H1 (cell line): ENCODE results near the gene ERP44. TPM values are rescaled to one million over a fixed set of nuclear protein-coding genes. Genes with fewer than 3 reads are reported as not detected.

ENCODE experiments used
- CTCF ChIA-PET: fragments of 300-600 bp; sonication (Branson Sonifier 250); formaldehyde crosslinking; loops from one replicate; lab custom pipeline; 2021; ENCODE audit not compliant: partially characterized antibody; lab: Charles Lee
- POLR2A ChIA-PET: fragments of 300-600 bp; sonication (Branson Sonifier 250); formaldehyde crosslinking; loops from one replicate; lab custom pipeline; 2021; ENCODE audit warnings: inconsistent platforms; ENCODE audit not compliant: partially characterized antibody; lab: Charles Lee
- DNase-seq, 2 experiments: peaks; one replicate each; pipeline versions ENCODE4 v3.0.0 to v3.0.0-alpha.2; 2010 to 2022; ENCODE audit warnings: low spot score in 2 of 2, low read depth in 1 of 2, mixed read lengths in 1 of 2
- FAIRE-seq: peaks from 2 replicates; lab custom pipeline; 2011; peaks lifted over from hg19 to GRCh38; lab: Jason Lieb, UNC
- H2AFZ ChIP-seq: 2 replicates; pipeline ENCODE4 v1.8.1; 2012; ENCODE audit warnings: low read length, inconsistent platforms
- H2AK5ac ChIP-seq: 2 replicates; pipeline ENCODE4 v1.6.1; 2013; ENCODE audit warnings: low read depth, low read length
- H2BK120ac ChIP-seq: replicated peaks from 2 replicates; pipeline ENCODE3; 2013; ENCODE audit warnings: low read depth, low read length, inconsistent platforms
- H2BK12ac ChIP-seq: 2 replicates; pipeline ENCODE4 v1.6.1; 2013; ENCODE audit warnings: low read depth, low read length
- H2BK15ac ChIP-seq: 2 replicates; pipeline ENCODE4 v1.6.1; 2013; ENCODE audit warnings: low read length
- H2BK20ac ChIP-seq: 2 replicates; pipeline ENCODE4 v1.6.1; 2013; ENCODE audit warnings: low read length
- H2BK5ac ChIP-seq: 2 replicates; pipeline ENCODE4 v1.6.1; 2013; ENCODE audit warnings: low read depth, low read length
- H3K14ac ChIP-seq: 2 replicates; pipeline ENCODE4 v1.6.1; 2013; ENCODE audit warnings: inconsistent platforms; ENCODE audit not compliant: insufficient read length
- H3K18ac ChIP-seq: 2 replicates; pipeline ENCODE4 v1.6.1; 2013; ENCODE audit warnings: low read length; ENCODE audit errors: extremely low read depth
- H3K23ac ChIP-seq: 2 replicates; pipeline ENCODE4 v1.6.1; 2013; ENCODE audit warnings: inconsistent platforms; ENCODE audit not compliant: insufficient read length
- H3K23me2 ChIP-seq: 2 replicates; pipeline ENCODE4 v1.6.1; 2013; ENCODE audit warnings: low read depth, low read length
- H3K27ac ChIP-seq: 2 replicates; pipeline ENCODE4 v1.6.1; 2011; ENCODE audit warnings: low read depth, low read length, inconsistent platforms
- H3K27me3 ChIP-seq, 4 experiments: replicated peaks in 1 of 4; 1 replicate in 1 of 4; 2 replicates in 3 of 4; pipeline versions ENCODE4 v1.6.1 to v1.8.1; 2011 to 2013; ENCODE audit warnings: low read length in 3 of 4, mild to moderate bottlenecking in 3 of 4, inconsistent platforms in 2 of 4, mixed read lengths in 2 of 4, moderate library complexity in 1 of 4; ENCODE audit not compliant: control insufficient read depth in 3 of 4, insufficient read depth in 3 of 4; ENCODE audit errors: extremely low read depth in 1 of 4
- H3K36me3 ChIP-seq, 4 experiments: 2 replicates each; pipeline versions ENCODE4 v1.6.1 to v1.8.1; 2011 to 2013; ENCODE audit warnings: mild to moderate bottlenecking in 4 of 4, low read length in 3 of 4, moderate library complexity in 2 of 4, control low read depth in 1 of 4, inconsistent platforms in 1 of 4; ENCODE audit not compliant: insufficient read depth in 4 of 4, control insufficient read depth in 2 of 4
- H3K4ac ChIP-seq: replicated peaks from 2 replicates; pipeline ENCODE3; 2013; ENCODE audit warnings: low read length, low read depth, mixed read lengths, inconsistent platforms; ENCODE audit not compliant: insufficient read length
- H3K4me1 ChIP-seq, 4 experiments: replicated peaks in 1 of 4; 1 replicate in 1 of 4; 2 replicates in 3 of 4; pipeline versions ENCODE4 v1.6.1 to v1.8.1; 2011 to 2013; ENCODE audit warnings: low read length in 3 of 4, inconsistent platforms in 2 of 4, mixed read lengths in 1 of 4; ENCODE audit not compliant: insufficient read depth in 4 of 4, control insufficient read depth in 3 of 4
- H3K4me2 ChIP-seq, 2 experiments: 2 replicates each; pipeline versions ENCODE4 v1.6.1 to v1.8.1; 2011 to 2013; ENCODE audit warnings: low read depth in 2 of 2, low read length in 2 of 2, control low read depth in 1 of 2, inconsistent platforms in 1 of 2, mild to moderate bottlenecking in 1 of 2; ENCODE audit not compliant: insufficient read depth in 1 of 2
- H3K4me3 ChIP-seq, 4 experiments: fragments of 200-600, 300-600 bp in 1 of 4; sonication (generic), shearing (Covaris generic), sonication (Bioruptor Twin) in 1 of 4; 2 replicates each; pipeline versions ENCODE4 v1.5.1 to v1.8.1; 2011 to 2016; ENCODE audit warnings: low read length in 4 of 4, low read depth in 3 of 4, control low read depth in 2 of 4, inconsistent platforms in 2 of 4, mild to moderate bottlenecking in 2 of 4, mixed read lengths in 1 of 4, moderate library complexity in 1 of 4; ENCODE audit not compliant: insufficient read depth in 2 of 4; ENCODE audit errors: extremely low read depth in 1 of 4
- H3K56ac ChIP-seq: replicated peaks from 2 replicates; pipeline ENCODE3; 2013; ENCODE audit warnings: low read depth, mild to moderate bottlenecking, mixed read lengths, low read length, inconsistent platforms; ENCODE audit not compliant: insufficient read length
- H3K79me1 ChIP-seq: 2 replicates; pipeline ENCODE4 v1.6.1; 2013; ENCODE audit warnings: low read depth, low read length, control low read depth
- H3K79me2 ChIP-seq, 2 experiments: 2 replicates each; pipeline versions ENCODE4 v1.6.1 to v1.8.1; 2012 to 2013; ENCODE audit warnings: low read length in 2 of 2, mild to moderate bottlenecking in 2 of 2, inconsistent platforms in 1 of 2; ENCODE audit not compliant: insufficient read depth in 2 of 2, control insufficient read depth in 1 of 2
- H3K9ac ChIP-seq, 4 experiments: replicated peaks in 1 of 4; 1 replicate in 1 of 4; 2 replicates in 3 of 4; pipeline versions ENCODE4 v1.6.1 to v1.8.1; 2011 to 2013; ENCODE audit warnings: low read depth in 3 of 4, low read length in 3 of 4, control low read depth in 2 of 4, mild to moderate bottlenecking in 2 of 4, moderate library complexity in 2 of 4, inconsistent platforms in 1 of 4; ENCODE audit errors: extremely low read depth in 1 of 4
- H3K9me3 ChIP-seq, 2 experiments: 2 replicates each; pipeline versions ENCODE4 v1.6.1 to v1.8.1; 2012 to 2013; ENCODE audit warnings: mild to moderate bottlenecking in 2 of 2, moderate library complexity in 2 of 2, control low read depth in 1 of 2, inconsistent platforms in 1 of 2, low read depth in 1 of 2, low read length in 1 of 2, mixed read lengths in 1 of 2; ENCODE audit not compliant: insufficient read depth in 2 of 2
- H4K20me1 ChIP-seq, 2 experiments: replicated peaks in 1 of 2; 2 replicates each; pipeline versions ENCODE3 to v1.8.1; 2011 to 2013; ENCODE audit warnings: inconsistent platforms in 2 of 2, low read length in 2 of 2, mild to moderate bottlenecking in 1 of 2; ENCODE audit not compliant: insufficient read depth in 2 of 2, control insufficient read depth in 1 of 2
- H4K5ac ChIP-seq: 2 replicates; pipeline ENCODE4 v1.6.1; 2013; ENCODE audit warnings: low read length, low read depth, mixed read lengths, inconsistent platforms; ENCODE audit not compliant: insufficient read length
- H4K8ac ChIP-seq: 2 replicates; pipeline ENCODE4 v1.8.0; 2013; ENCODE audit warnings: mild to moderate bottlenecking, moderate library complexity, low read length, inconsistent platforms; ENCODE audit not compliant: insufficient read depth; ENCODE audit errors: extremely low read depth
- H4K91ac ChIP-seq: replicated peaks from 2 replicates; pipeline ENCODE3; 2013; ENCODE audit warnings: low read length, mixed read lengths, inconsistent platforms; ENCODE audit not compliant: insufficient read length
- ATF2 ChIP-seq: IDR thresholded peaks from 2 replicates; pipeline ENCODE4 v1.6.1; 2012; ENCODE audit warnings: low read length, inconsistent platforms
- BRCA1 ChIP-seq: IDR thresholded peaks from 2 replicates; pipeline ENCODE4 v1.6.1; 2012; ENCODE audit warnings: low read depth, low read length, improper control_type of control experiment
- CEBPB ChIP-seq: IDR thresholded peaks from 2 replicates; pipeline ENCODE4 v1.6.1; 2012; ENCODE audit warnings: low read depth, low read length
- CTBP2 ChIP-seq: IDR thresholded peaks from 2 replicates; pipeline ENCODE4 v1.7.0; 2011; ENCODE audit warnings: borderline replicate concordance, mild to moderate bottlenecking, moderate library complexity, mixed read lengths, low read length; ENCODE audit not compliant: insufficient read depth, insufficient read length
- KDM4A ChIP-seq: IDR thresholded peaks from one replicate; pipeline ENCODE4 v1.7.1; 2012; ENCODE audit warnings: low read depth, mild to moderate bottlenecking, moderate library complexity, low read length, inconsistent platforms; ENCODE audit not compliant: severe bottlenecking
- POU5F1 ChIP-seq: IDR thresholded peaks from 2 replicates; pipeline ENCODE4 v1.6.1; 2011; ENCODE audit warnings: low read depth, mild to moderate bottlenecking, low read length, moderate library complexity
- RXRA ChIP-seq: IDR thresholded peaks from 2 replicates; pipeline ENCODE4 v1.6.1; 2011; ENCODE audit warnings: low read depth, mild to moderate bottlenecking, low read length, moderate library complexity; ENCODE audit not compliant: insufficient read depth
- SIN3A ChIP-seq, 2 experiments: IDR thresholded peaks in 1 of 2; conservative IDR thresholded peaks in 1 of 2; 2 replicates each; pipeline ENCODE4 v1.6.1; 2011 to 2012; ENCODE audit warnings: low read length in 2 of 2, improper control_type of control experiment in 1 of 2, low read depth in 1 of 2, mild to moderate bottlenecking in 1 of 2
- SIRT6 ChIP-seq: IDR thresholded peaks from one replicate; pipeline ENCODE4 v1.7.1; 2012; ENCODE audit warnings: low read length, inconsistent platforms
- TEAD4 ChIP-seq: IDR thresholded peaks from 2 replicates; pipeline ENCODE4 v1.6.1; 2012; ENCODE audit warnings: low read depth, low read length, inconsistent platforms, mixed read lengths
- WGBS, 2 experiments: shearing (Covaris generic) in 1 of 2; methylation state at CpG; one replicate each; pipeline versions ENCODE4 v1.1.6 to v1.1.7; 2013 to 2015; ENCODE audit warnings: low lambda C conversion rate in 2 of 2, mixed read lengths in 2 of 2, inconsistent platforms in 1 of 2, low coverage in 1 of 2, missing lambda C conversion rate in 1 of 2; ENCODE audit not compliant: insufficient replicate concordance in 2 of 2, insufficient coverage in 1 of 2, insufficient read length in 1 of 2; ENCODE audit errors: extremely low coverage in 1 of 2, missing lambda C conversion rate in 1 of 2; 5-methylcytosine and 5-hydroxymethylcytosine counted together
- polyA plus RNA-seq, 7 experiments: library from polyadenylated mRNA; depleted of rRNA in 3 of 7; stranded (reverse) in 5 of 7; unstranded in 2 of 7; fragments of >200 nt in 5 of 7; fragments of 200-250 nt in 2 of 7; gene quantifications; 1 replicate in 5 of 7; 2 replicates in 1 of 7; 4 replicates in 1 of 7; pipeline versions ENCODE4 v1.2.1 to v1.2.3, GENCODE V29; 2011 to 2013; ENCODE audit warnings: missing spikeins in 2 of 7, mixed read lengths in 2 of 7
- total RNA-seq: library from RNA; stranded (reverse); fragmentation: NEBNext Ultra II Directional; extraction: Animal tissue kit (Norgen Biotek cat#: 25700); gene quantifications from 2 replicates; pipeline ENCODE4 v1.2.1, GENCODE V29; 2021

The ERP44 gene
- total and polyA plus RNA-seq, 2 of the 8 experiments (the other 6 are each of a cell fraction or from before 2014, with no cell fraction given), result 5.7 to 15.6 TPM

- no peak overlapping the region for H3K56ac ChIP-seq
- TF ChIP-seq BRCA1 (no peak), POU5F1 (no peak), RXRA (no peak), SIN3A (conservative IDR thresholded peaks at IDR 0.05 in 1 of 2, IDR thresholded peaks at IDR 0.05 in 1 of 2; ENCODE audit: low read depth in 1 of 2, low read length in 2 of 2) (no peak), CTBP2 (no peak), ATF2 (no peak), TEAD4 (no peak), SIRT6 (no peak), KDM4A (no peak), CEBPB (no peak)
Observed at GRCh38 chr9:100134731-100135130, 35.9 kb upstream of the ERP44 start.

More at GRCh38 chr9:100134731-100135130, 35.9 kb upstream of the ERP44 start:
- no peak overlapping the region for H3K23ac ChIP-seq
- CTCF ChIA-PET, result interaction anchor here (1.1 to 1.5 kb wide), 2 partner anchors 80 to 88 kb away, joined by 6 to 7 read pairs; no protein-coding TSS in a partner anchor
- no peak overlapping the region for H3K4me3 ChIP-seq
- POLR2A ChIA-PET, result interaction anchor here (0.9 to 1.7 kb wide), 3 partner anchors 9 to 49 kb away, joined by 3 read pairs; no protein-coding TSS in a partner anchor
- H3K4me1 ChIP-seq, result peaks cover 0 to 3% (median 2%) of the 10 kb centered on the region in 4 experiments; a peak in 2 of 7 replicates
- no peak overlapping the region for H3K27ac ChIP-seq
- WGBS, 2 experiments, result 88% methylated on average over 3 of the region's 3 CpGs; no CpG with 5 or more reads in 1 of the 2 experiments
- H3K79me1 ChIP-seq, result no peaks in the 10 kb centered on the region
- H2BK20ac ChIP-seq, result no peak overlapping the region
- H3K18ac ChIP-seq, result no peak overlapping the region
- no peak for FAIRE-seq
- no peak overlapping the region for H2AFZ ChIP-seq
- no peak overlapping the region for H4K5ac ChIP-seq
- H3K4ac ChIP-seq, result no peak overlapping the region
- H3K9ac ChIP-seq, result no peak overlapping the region
- DNase-seq, result no peak
- H4K20me1 ChIP-seq, result no peaks in the 10 kb centered on the region
- no peaks in the 10 kb centered on the region for H3K9me3 ChIP-seq
- no peak overlapping the region for H3K4me2 ChIP-seq
- no peaks in the 10 kb centered on the region; the same call in 1 of the 2 replicates for H3K23me2 ChIP-seq
- H2AK5ac ChIP-seq, result no peak overlapping the region
- H3K27me3 ChIP-seq, result no peaks in the 10 kb centered on the region
- H3K14ac ChIP-seq, result no peak overlapping the region
- peaks cover 0 to 30% (median 5%) of the 10 kb centered on the region in 4 experiments; a peak in 4 of 8 replicates for H3K36me3 ChIP-seq
- no peak overlapping the region for H2BK15ac ChIP-seq
- no peak overlapping the region for H2BK5ac ChIP-seq
- no peak overlapping the region for H4K91ac ChIP-seq
- no peak overlapping the region for H2BK12ac ChIP-seq
- H4K8ac ChIP-seq, result no peak overlapping the region
- H3K79me2 ChIP-seq, result no peaks in the 10 kb centered on the region
- no peak overlapping the region for H2BK120ac ChIP-seq
